HepG2 (cell line): Measurements from ENCODE around the gene SNX11. TPM values are rescaled to one million over a fixed set of nuclear protein-coding genes. Genes with fewer than 3 reads are reported as not detected.

Source experiments
- ATAC-seq: fragments of 200-7000 bp; cut with Tn5 transposase; 3 replicates; pipeline ENCODE4 v1.9.1; 2020; ENCODE audit warnings: mild to moderate bottlenecking, moderate library complexity
- BruUV-seq: library from RNA; stranded (reverse); fragments of 400-500 nt; replicated peaks from 2 replicates; lab custom pipeline; 2021; lab: Mats Ljungman, UMichigan
- CTCF ChIA-PET: fragments of 300-600 bp; formaldehyde crosslinking; extraction: SDS; loops from one replicate; lab custom pipeline; 2021; ENCODE audit warnings: low total read pairs, inconsistent platforms, low intra/inter-chr PET ratio; lab: Yijun Ruan, JAX
- POLR2A ChIA-PET: fragments of 350-600 bp; sonication (Branson Sonifier 250); formaldehyde crosslinking; loops from one replicate; lab custom pipeline; 2020; ENCODE audit warnings: antibody characterized with exemption, inconsistent platforms; lab: Yijun Ruan, JAX
- DNase-seq: peaks from one replicate; pipeline ENCODE4 v3.0.0-alpha.2; 2015; ENCODE audit warnings: low spot score
- FAIRE-seq: peaks from 3 replicates; lab custom pipeline; 2011; peaks lifted over from hg19 to GRCh38; lab: Jason Lieb, UNC
- H2AFZ ChIP-seq: one replicate; pipeline ENCODE4 v1.6.1; 2011; ENCODE audit warnings: low read length, inconsistent platforms
- H3K27ac ChIP-seq: fragments of 300-600 bp; 3 replicates; pipeline ENCODE4 v1.8.0; 2011; ENCODE audit warnings: mixed run types, mild to moderate bottlenecking, mixed read lengths, low read length, inconsistent platforms; ENCODE audit not compliant: insufficient read depth; ENCODE audit errors: extremely low read length
- H3K27me3 ChIP-seq, 2 experiments: fragments of 200-600 bp in 1 of 2; 2 replicates in 1 of 2; 3 replicates in 1 of 2; pipeline versions ENCODE4 v1.6.0 to v1.8.0; 2011; ENCODE audit warnings: low read length in 2 of 2, mild to moderate bottlenecking in 2 of 2, moderate library complexity in 2 of 2, inconsistent platforms in 1 of 2; ENCODE audit not compliant: insufficient read depth in 2 of 2, control insufficient read depth in 1 of 2
- H3K36me3 ChIP-seq, 2 experiments: fragments of 200-600 bp in 1 of 2; replicated peaks in 1 of 2; 2 replicates in 1 of 2; 3 replicates in 1 of 2; pipeline versions ENCODE4 v1.5.1 to v1.8.0; 2011; ENCODE audit warnings: low read length in 2 of 2, inconsistent platforms in 1 of 2; ENCODE audit not compliant: insufficient read depth in 2 of 2, control insufficient read depth in 1 of 2
- H3K4me1 ChIP-seq: 2 replicates; pipeline ENCODE4 v1.5.1; 2012; ENCODE audit warnings: low read length, inconsistent platforms; ENCODE audit not compliant: insufficient read depth
- H3K4me2 ChIP-seq: 2 replicates; pipeline ENCODE4 v1.6.0; 2011; ENCODE audit warnings: low read depth, low read length, inconsistent platforms
- H3K4me3 ChIP-seq, 3 experiments: fragments of 200-600 bp in 1 of 3; sonication (generic), shearing (Covaris generic) in 1 of 3; replicated peaks in 1 of 3; 2 replicates each; pipeline ENCODE4 v1.5.1; 2011 to 2016; ENCODE audit warnings: low read length in 3 of 3, inconsistent platforms in 2 of 3, low read depth in 2 of 3, mild to moderate bottlenecking in 2 of 3, control low read depth in 1 of 3, mixed read lengths in 1 of 3; ENCODE audit not compliant: insufficient read depth in 1 of 3
- H3K79me2 ChIP-seq: one replicate; pipeline ENCODE4 v1.6.1; 2011; ENCODE audit warnings: low read length, inconsistent platforms; ENCODE audit not compliant: insufficient read depth
- H3K9ac ChIP-seq: 2 replicates; pipeline ENCODE4 v1.6.0; 2011; ENCODE audit warnings: mild to moderate bottlenecking, low read depth, low read length, inconsistent platforms; ENCODE audit not compliant: insufficient read depth
- H3K9me3 ChIP-seq: 2 replicates; pipeline ENCODE4 v1.5.1; 2012; ENCODE audit warnings: mild to moderate bottlenecking, low read length
- H4K20me1 ChIP-seq: 2 replicates; pipeline ENCODE4 v1.6.0; 2011; ENCODE audit warnings: inconsistent platforms, mild to moderate bottlenecking, low read length, moderate library complexity; ENCODE audit not compliant: insufficient read depth
- AGO2 ChIP-seq: fragments of 200-400 bp; formaldehyde crosslinking; optimal IDR thresholded peaks from 2 replicates; pipeline ENCODE3; 2017; ENCODE audit warnings: mild to moderate bottlenecking, low read depth, low read length, moderate library complexity
- NFKB2 ChIP-seq: sonication (generic); formaldehyde crosslinking; IDR thresholded peaks from 2 replicates; pipeline ENCODE4 v1.4.0; 2020; ENCODE audit warnings: missing genetic modification reagents, borderline replicate concordance
- PRMT3 ChIP-seq: sonication (generic); formaldehyde crosslinking; IDR thresholded peaks from 2 replicates; pipeline ENCODE4 v1.8.1; 2022; ENCODE audit warnings: low read depth, mild to moderate bottlenecking, moderate library complexity, missing genetic modification reagents, borderline replicate concordance
- TOPORS ChIP-seq: sonication (generic); formaldehyde crosslinking; IDR thresholded peaks from 2 replicates; pipeline ENCODE4 v1.8.0; 2023; ENCODE audit warnings: mild to moderate bottlenecking, missing genetic modification reagents
- ZBTB8A ChIP-seq: sonication (generic); formaldehyde crosslinking; IDR thresholded peaks from 2 replicates; pipeline ENCODE4 v1.4.0; 2020; ENCODE audit warnings: mild to moderate bottlenecking, low read depth, missing genetic modification reagents, borderline replicate concordance
- ZC3H13 ChIP-seq: sonication (generic); formaldehyde crosslinking; IDR thresholded peaks from 2 replicates; pipeline ENCODE4 v1.8.1; 2023; ENCODE audit warnings: mild to moderate bottlenecking, missing genetic modification reagents, moderate library complexity
- ZNF724P ChIP-seq: sonication (generic); formaldehyde crosslinking; IDR thresholded peaks from 2 replicates; pipeline ENCODE4 v1.8.0; 2022; ENCODE audit warnings: missing genetic modification reagents, borderline replicate concordance
- WGBS: methylation state at CpG from one replicate; pipeline ENCODE4 v1.1.6; 2017; ENCODE audit warnings: low lambda C conversion rate; 5-methylcytosine and 5-hydroxymethylcytosine counted together
- in situ Hi-C: cut with HindIII; loops from 2 replicates; pipeline ENCODE4 v1.10.0; 2017; ENCODE audit warnings: low pct_unique_long_range_greater_than_20kb; ENCODE audit not compliant: extremely low pct_ligation_motif_present
- intact Hi-C: fragments of 100-400 bp; cut with micrococcal nuclease; formaldehyde crosslinking; loops from one replicate; pipeline ENCODE4 v1.10.0; 2022; ENCODE audit not compliant: unreplicated experiment
- polyA plus RNA-seq, 8 experiments: library from polyadenylated mRNA; depleted of rRNA in 3 of 8; stranded (reverse) in 7 of 8; unstranded in 1 of 8; fragments of >200 nt; fragmentation: Illumina TruSeq in 4 of 8; extraction: Trizol in 4 of 8; gene quantifications; 2 replicates each; pipeline versions ENCODE4 v1.2.1 to v1.2.3, GENCODE V29; 2011 to 2016; ENCODE audit warnings: low read depth in 4 of 8, missing spikeins in 1 of 8, mixed read lengths in 1 of 8; ENCODE audit not compliant: insufficient read depth in 1 of 8
- total RNA-seq, 5 experiments: library from RNA; depleted of rRNA; stranded (reverse); fragments of >200 nt; fragmentation: Illumina TruSeq; extraction: Trizol; gene quantifications; 2 replicates each; pipeline ENCODE4 v1.2.3, GENCODE V29; 2016; ENCODE audit warnings: low read depth in 1 of 5
- TF ChIP-seq, protein P1 (sequence below): sonication (generic); formaldehyde crosslinking; IDR thresholded peaks from 2 replicates; pipeline ENCODE4 v1.4.0; 2020; ENCODE audit warnings: missing genetic modification reagents
- TF ChIP-seq, protein P2 (sequence below): sonication (generic); formaldehyde crosslinking; IDR thresholded peaks from 2 replicates; pipeline ENCODE4 v1.5.1; 2020; ENCODE audit warnings: mild to moderate bottlenecking, missing genetic modification reagents, moderate library complexity

SNX11 gene
- total and polyA plus RNA-seq, 2 of the 13 experiments (the other 11 are each of a cell fraction or from before 2014, with no cell fraction given), result 12.9 to 14.0 TPM

DNA sequence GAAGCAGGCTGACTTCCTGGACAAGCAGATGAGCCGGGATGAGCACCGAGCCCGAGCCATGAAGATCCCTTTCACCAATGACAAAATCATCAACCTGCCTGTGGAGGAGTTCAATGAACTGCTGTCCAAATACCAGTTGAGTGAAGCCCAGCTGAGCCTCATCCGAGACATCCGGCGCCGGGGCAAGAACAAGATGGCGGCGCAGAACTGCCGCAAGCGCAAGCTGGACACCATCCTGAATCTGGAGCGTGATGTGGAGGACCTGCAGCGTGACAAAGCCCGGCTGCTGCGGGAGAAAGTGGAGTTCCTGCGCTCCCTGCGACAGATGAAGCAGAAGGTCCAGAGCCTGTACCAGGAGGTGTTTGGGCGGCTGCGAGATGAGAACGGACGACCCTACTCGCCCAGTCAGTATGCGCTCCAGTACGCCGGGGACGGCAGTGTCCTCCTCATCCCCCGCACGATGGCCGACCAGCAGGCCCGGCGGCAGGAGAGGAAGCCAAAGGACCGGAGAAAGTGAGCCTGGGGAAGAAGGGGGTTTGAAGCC, 48.4 kb upstream of the SNX11 start:
- Histone ChIP-seq H3K27me3 (no peaks in the 10 kb centered on the region), H3K27ac (no peak overlapping the region), H3K36me3 (peaks cover 51 to 86% of the 10 kb centered on the region in 2 experiments), H3K4me2 (no peak overlapping the region), H2AFZ (no peak overlapping the region), H3K4me3 (no peak overlapping the region), H3K9ac (no peak overlapping the region), H3K4me1 (peaks cover 17% of the 10 kb centered on the region), H3K9me3 (no peaks in the 10 kb centered on the region), H3K79me2 (peaks cover under 1% of the 10 kb centered on the region), H4K20me1 (peaks cover 11% of the 10 kb centered on the region)
- no TSS peak for BruUV-seq
- TF ChIP-seq, protein P1, sequence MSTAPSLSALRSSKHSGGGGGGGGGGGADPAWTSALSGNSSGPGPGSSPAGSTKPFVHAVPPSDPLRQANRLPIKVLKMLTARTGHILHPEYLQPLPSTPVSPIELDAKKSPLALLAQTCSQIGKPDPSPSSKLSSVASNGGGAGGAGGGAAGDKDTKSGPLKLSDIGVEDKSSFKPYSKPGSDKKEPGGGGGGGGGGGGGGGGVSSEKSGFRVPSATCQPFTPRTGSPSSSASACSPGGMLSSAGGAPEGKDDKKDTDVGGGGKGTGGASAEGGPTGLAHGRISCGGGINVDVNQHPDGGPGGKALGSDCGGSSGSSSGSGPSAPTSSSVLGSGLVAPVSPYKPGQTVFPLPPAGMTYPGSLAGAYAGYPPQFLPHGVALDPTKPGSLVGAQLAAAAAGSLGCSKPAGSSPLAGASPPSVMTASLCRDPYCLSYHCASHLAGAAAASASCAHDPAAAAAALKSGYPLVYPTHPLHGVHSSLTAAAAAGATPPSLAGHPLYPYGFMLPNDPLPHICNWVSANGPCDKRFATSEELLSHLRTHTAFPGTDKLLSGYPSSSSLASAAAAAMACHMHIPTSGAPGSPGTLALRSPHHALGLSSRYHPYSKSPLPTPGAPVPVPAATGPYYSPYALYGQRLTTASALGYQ, result no peak
- TF ChIP-seq TOPORS (CRISPR knock-in tag) (no peak), PRMT3 (CRISPR knock-in tag) (no peak), NFKB2 (peak; percentile 29; the same call in 1 of the 2 replicates), AGO2 (peak; percentile 82), ZNF724P (no peak), ZC3H13 (CRISPR knock-in tag) (0 out of 2 replicates have a peak, but pooled peaks have one; percentile 30), ZBTB8A (CRISPR knock-in tag) (no peak)
- TF ChIP-seq, protein P2, sequence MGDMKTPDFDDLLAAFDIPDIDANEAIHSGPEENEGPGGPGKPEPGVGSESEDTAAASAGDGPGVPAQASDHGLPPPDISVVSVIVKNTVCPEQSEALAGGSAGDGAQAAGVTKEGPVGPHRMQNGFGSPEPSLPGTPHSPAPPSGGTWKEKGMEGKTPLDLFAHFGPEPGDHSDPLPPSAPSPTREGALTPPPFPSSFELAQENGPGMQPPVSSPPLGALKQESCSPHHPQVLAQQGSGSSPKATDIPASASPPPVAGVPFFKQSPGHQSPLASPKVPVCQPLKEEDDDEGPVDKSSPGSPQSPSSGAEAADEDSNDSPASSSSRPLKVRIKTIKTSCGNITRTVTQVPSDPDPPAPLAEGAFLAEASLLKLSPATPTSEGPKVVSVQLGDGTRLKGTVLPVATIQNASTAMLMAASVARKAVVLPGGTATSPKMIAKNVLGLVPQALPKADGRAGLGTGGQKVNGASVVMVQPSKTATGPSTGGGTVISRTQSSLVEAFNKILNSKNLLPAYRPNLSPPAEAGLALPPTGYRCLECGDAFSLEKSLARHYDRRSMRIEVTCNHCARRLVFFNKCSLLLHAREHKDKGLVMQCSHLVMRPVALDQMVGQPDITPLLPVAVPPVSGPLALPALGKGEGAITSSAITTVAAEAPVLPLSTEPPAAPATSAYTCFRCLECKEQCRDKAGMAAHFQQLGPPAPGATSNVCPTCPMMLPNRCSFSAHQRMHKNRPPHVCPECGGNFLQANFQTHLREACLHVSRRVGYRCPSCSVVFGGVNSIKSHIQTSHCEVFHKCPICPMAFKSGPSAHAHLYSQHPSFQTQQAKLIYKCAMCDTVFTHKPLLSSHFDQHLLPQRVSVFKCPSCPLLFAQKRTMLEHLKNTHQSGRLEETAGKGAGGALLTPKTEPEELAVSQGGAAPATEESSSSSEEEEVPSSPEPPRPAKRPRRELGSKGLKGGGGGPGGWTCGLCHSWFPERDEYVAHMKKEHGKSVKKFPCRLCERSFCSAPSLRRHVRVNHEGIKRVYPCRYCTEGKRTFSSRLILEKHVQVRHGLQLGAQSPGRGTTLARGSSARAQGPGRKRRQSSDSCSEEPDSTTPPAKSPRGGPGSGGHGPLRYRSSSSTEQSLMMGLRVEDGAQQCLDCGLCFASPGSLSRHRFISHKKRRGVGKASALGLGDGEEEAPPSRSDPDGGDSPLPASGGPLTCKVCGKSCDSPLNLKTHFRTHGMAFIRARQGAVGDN (CRISPR knock-in tag), result 0 out of 2 replicates have a peak, but pooled peaks have one; percentile 14
- intact Hi-C loops, result no loop called here
- 99% methylated on average over 32 of the region's 32 CpGs for WGBS
- CTCF ChIA-PET, result no interaction called here
- in situ Hi-C loops, result no loop called here
- FAIRE-seq (no peak), DNase-seq (no peak), ATAC-seq (no peak)
- POLR2A ChIA-PET, result interaction anchor here (1.2 to 3.4 kb wide), 3 partner anchors 9 to 13 kb away, joined by 5 to 29 read pairs (median 7); partner anchors contain the start of gene NFE2L1
